Endothelial cell of umbilical vein (primary cell): ENCODE data around the gene NAT16. TPM values are rescaled to one million over a fixed set of nuclear protein-coding genes. Genes with fewer than 3 reads are reported as not detected.

Source experiments
- BruUV-seq: library from RNA; stranded (reverse); fragments of 400-500 nt; replicated peaks from 2 replicates; lab custom pipeline; 2021; lab: Mats Ljungman, UMichigan
- CTCF ChIA-PET: fragments of 300-600, 350-600 bp; sonication (Branson Sonifier 250); formaldehyde crosslinking; loops from one replicate; lab custom pipeline; 2021; ENCODE audit warnings: antibody characterized with exemption, inconsistent platforms; lab: Charles Lee
- POLR2A ChIA-PET: fragments of 300-600, 350-600 bp; sonication (Branson Sonifier 250); formaldehyde crosslinking; loops from one replicate; lab custom pipeline; 2021; ENCODE audit warnings: antibody characterized with exemption, inconsistent platforms; lab: Charles Lee
- DNase-seq: peaks from one replicate; pipeline ENCODE4 v3.0.0-alpha.2; 2011; ENCODE audit warnings: low read depth, low spot score
- FAIRE-seq: peaks from 2 replicates; lab custom pipeline; 2011; peaks lifted over from hg19 to GRCh38; lab: Jason Lieb, UNC
- H2AFZ ChIP-seq: 2 replicates; pipeline ENCODE4 v1.6.0; 2012; ENCODE audit warnings: low read depth, low read length, control low read depth, inconsistent platforms
- H3K27ac ChIP-seq: 2 replicates; pipeline ENCODE4 v1.5.1; 2011; ENCODE audit warnings: low read depth, mild to moderate bottlenecking, control low read depth, low read length, moderate library complexity; ENCODE audit not compliant: insufficient read depth
- H3K27me3 ChIP-seq, 2 experiments: 2 replicates each; pipeline versions ENCODE4 v1.6.0 to v1.6.1; 2011; ENCODE audit warnings: low read length in 2 of 2, mixed read lengths in 1 of 2; ENCODE audit not compliant: control insufficient read depth in 2 of 2, insufficient read depth in 2 of 2
- H3K36me3 ChIP-seq, 2 experiments: 2 replicates in 1 of 2; 3 replicates in 1 of 2; pipeline ENCODE4 v1.5.1; 2011; ENCODE audit warnings: low read length in 2 of 2, mild to moderate bottlenecking in 1 of 2, moderate library complexity in 1 of 2; ENCODE audit not compliant: control insufficient read depth in 2 of 2, insufficient read depth in 2 of 2; ENCODE audit errors: extremely low read depth in 1 of 2
- H3K4me1 ChIP-seq: 3 replicates; pipeline ENCODE4 v1.5.1; 2011; ENCODE audit warnings: mild to moderate bottlenecking, low read length; ENCODE audit not compliant: control insufficient read depth, insufficient read depth; ENCODE audit errors: extremely low read depth
- H3K4me2 ChIP-seq: 2 replicates; pipeline ENCODE4 v1.6.1; 2011; ENCODE audit warnings: low read length, control low read depth, mixed read lengths; ENCODE audit not compliant: insufficient read depth
- H3K4me3 ChIP-seq, 3 experiments: fragments of 200-600 bp in 1 of 3; sonication (generic), shearing (Covaris generic) in 1 of 3; replicated peaks in 1 of 3; 2 replicates each; pipeline ENCODE4 v1.5.1; 2011 to 2016; ENCODE audit warnings: control low read depth in 3 of 3, low read length in 3 of 3, mild to moderate bottlenecking in 2 of 3, inconsistent platforms in 1 of 3, low read depth in 1 of 3, moderate library complexity in 1 of 3; ENCODE audit not compliant: insufficient read depth in 1 of 3
- H3K79me2 ChIP-seq: 2 replicates; pipeline ENCODE4 v1.6.0; 2012; ENCODE audit warnings: low read length, inconsistent platforms; ENCODE audit not compliant: control insufficient read depth, insufficient read depth
- H3K9ac ChIP-seq: replicated peaks from 2 replicates; pipeline ENCODE3; 2011; ENCODE audit warnings: low read length, control low read depth; ENCODE audit not compliant: insufficient read depth; ENCODE audit errors: extremely low read depth
- H3K9me1 ChIP-seq: replicated peaks from 3 replicates; pipeline ENCODE4 v1.6.0; 2011; ENCODE audit warnings: mild to moderate bottlenecking, low read length; ENCODE audit not compliant: control insufficient read depth, insufficient read depth; ENCODE audit errors: extremely low read depth
- H3K9me3 ChIP-seq: replicated peaks from 2 replicates; pipeline ENCODE4 v1.5.1; 2012; ENCODE audit warnings: low read length, inconsistent platforms; ENCODE audit not compliant: control insufficient read depth, insufficient read depth
- H4K20me1 ChIP-seq: replicated peaks from 2 replicates; pipeline ENCODE3; 2011; ENCODE audit warnings: mild to moderate bottlenecking, low read length; ENCODE audit not compliant: control insufficient read depth, insufficient read depth; ENCODE audit errors: extremely low read depth
- CTCF ChIP-seq, 2 donors: IDR thresholded peaks; 1 replicate in 1 of 2; 2 replicates in 1 of 2; pipeline ENCODE4 v1.5.1; 2011; ENCODE audit warnings: low read length in 2 of 2, mild to moderate bottlenecking in 2 of 2, moderate library complexity in 2 of 2, control low read depth in 1 of 2, inconsistent platforms in 1 of 2, low read depth in 1 of 2; ENCODE audit not compliant: insufficient read depth in 1 of 2; ENCODE audit errors: extremely low read depth in 1 of 2
- EZH2 ChIP-seq: IDR thresholded peaks from 2 replicates; pipeline ENCODE4 v1.6.1; 2012; ENCODE audit warnings: borderline replicate concordance, low read depth, mild to moderate bottlenecking, moderate library complexity, low read length, inconsistent platforms; ENCODE audit not compliant: severe bottlenecking
- FOS ChIP-seq: IDR thresholded peaks from 2 replicates; pipeline ENCODE4 v1.6.1; 2011; ENCODE audit warnings: mild to moderate bottlenecking, low read length, moderate library complexity, borderline replicate concordance; ENCODE audit not compliant: insufficient read depth
- GATA2 ChIP-seq: IDR thresholded peaks from 2 replicates; pipeline ENCODE4 v1.7.0; 2011; ENCODE audit warnings: low read depth, mild to moderate bottlenecking, moderate library complexity, mixed read lengths, low read length; ENCODE audit not compliant: insufficient read length, insufficient read depth
- JUN ChIP-seq: IDR thresholded peaks from 2 replicates; pipeline ENCODE4 v1.6.1; 2011; ENCODE audit warnings: borderline replicate concordance, low read depth; ENCODE audit not compliant: insufficient read length, insufficient read depth
- MAX ChIP-seq: IDR thresholded peaks from 2 replicates; pipeline ENCODE4 v1.6.1; 2011; ENCODE audit not compliant: insufficient read depth, insufficient read length
- MYC ChIP-seq: IDR thresholded peaks from one replicate; pipeline ENCODE4 v1.6.1; 2011; ENCODE audit warnings: mild to moderate bottlenecking, low read depth, low read length
- POLR2A ChIP-seq: IDR thresholded peaks from 2 replicates; pipeline ENCODE4 v1.6.1; 2012; ENCODE audit warnings: low read depth, mild to moderate bottlenecking, control low read depth, low read length
- POLR2AphosphoS5 ChIP-seq: IDR thresholded peaks from 2 replicates; pipeline ENCODE4 v1.6.1; 2012; ENCODE audit warnings: low read depth, mild to moderate bottlenecking, control low read depth, low read length, moderate library complexity; ENCODE audit not compliant: insufficient read depth
- dilution Hi-C: fragments of 300-500 bp; cut with MboI; formaldehyde crosslinking; loops from one replicate; pipeline ENCODE4 v1.15.0; 2019; ENCODE audit warnings: low sequenced_read_pairs; ENCODE audit not compliant: extremely low pct_ligation_motif_present
- intact Hi-C: fragments of 100-400 bp; cut with micrococcal nuclease; formaldehyde crosslinking; loops from one replicate; pipeline ENCODE4 v1.10.0; 2022
- polyA plus RNA-seq, 4 experiments: library from polyadenylated mRNA; depleted of rRNA in 3 of 4; stranded (reverse) in 3 of 4; unstranded in 1 of 4; fragments of >200 nt; gene quantifications; 2 replicates each; pipeline versions ENCODE4 v1.2.1 to v1.2.3, GENCODE V29; 2011 to 2012; ENCODE audit warnings: missing spikeins in 1 of 4
- total RNA-seq: library from RNA; stranded (reverse); gene quantifications from 2 replicates; pipeline ENCODE4 v1.2.3, GENCODE V29; 2021

NAT16 gene
- total and polyA plus RNA-seq, 2 donors (not counting 3 experiments of a cell fraction or from before 2014, with no cell fraction given) = not detected

GRCh38 chr7:101186844-101187428 lies 6.8 kb upstream of the NAT16 start:
- no peak for DNase-seq
- Histone ChIP-seq H3K27me3 (no peaks in the 10 kb centered on the region), H4K20me1 (no peaks in the 10 kb centered on the region), H3K9ac (no peak overlapping the region), H3K4me3 (no peak overlapping the region), H3K9me1 (no peaks in the 10 kb centered on the region), H3K4me1 (no peaks in the 10 kb centered on the region), H3K4me2 (no peak overlapping the region), H3K27ac (no peak overlapping the region), H3K9me3 (no peaks in the 10 kb centered on the region), H3K79me2 (no peaks in the 10 kb centered on the region), H3K36me3 (no peaks in the 10 kb centered on the region), H2AFZ (no peak overlapping the region)
- POLR2A ChIA-PET = interaction anchor here (0.7 kb wide), 1 partner anchor 109 kb away, joined by 5 read pairs; no protein-coding TSS in a partner anchor
- TF ChIP-seq CTCF (IDR thresholded peaks at IDR 0.05; ENCODE audit: extremely low read depth in 1 of 2, insufficient read depth in 1 of 2, low read depth in 1 of 2, low read length in 2 of 2) = no peak
- TF ChIP-seq MAX = no peak
- CTCF ChIA-PET = interaction anchor here (0.6 to 2.3 kb wide), 4 partner anchors 31 to 96 kb away, joined by 3 to 13 read pairs (median 3); no protein-coding TSS in a partner anchor
- no peak for FAIRE-seq
- intact Hi-C loops (no loop called here), dilution Hi-C loops (no loop called here)
- no TSS peak for BruUV-seq

- Histone ChIP-seq H3K36me3 (no peaks in the 10 kb centered on the region), H4K20me1 (no peaks in the 10 kb centered on the region), H2AFZ (no peak overlapping the region), H3K4me2 (no peak overlapping the region), H3K4me3 (no peak overlapping the region), H3K79me2 (no peaks in the 10 kb centered on the region), H3K9me3 (no peaks in the 10 kb centered on the region), H3K9me1 (no peaks in the 10 kb centered on the region), H3K9ac (no peak overlapping the region), H3K27ac (no peak overlapping the region), H3K27me3 (peaks cover 0 to 2% of the 10 kb centered on the region in 2 experiments), H3K4me1 (no peaks in the 10 kb centered on the region)
- FAIRE-seq (no peak), DNase-seq (no peak)
- ChIA-PET CTCF (interaction anchor here (1.2 kb wide), 1 partner anchor 48 kb away, joined by 3 read pairs; no protein-coding TSS in a partner anchor), POLR2A (interaction anchor here (0.7 kb wide), 1 partner anchor 109 kb away, joined by 5 read pairs; no protein-coding TSS in a partner anchor)
- intact Hi-C loops = no loop called here
- dilution Hi-C loops = no loop called here
- no peak for TF ChIP-seq MAX
- TF ChIP-seq EZH2 = no peak
- no peak for TF ChIP-seq JUN
- TF ChIP-seq MYC = no peak
- no peak for TF ChIP-seq GATA2
- TF ChIP-seq POLR2A = no peak
- no peak for TF ChIP-seq POLR2AphosphoS5
- no peak for TF ChIP-seq FOS
- no peak for TF ChIP-seq CTCF (IDR thresholded peaks at IDR 0.05; ENCODE audit: extremely low read depth in 1 of 2, insufficient read depth in 1 of 2, low read depth in 1 of 2, low read length in 2 of 2)
- no TSS peak for BruUV-seq
Observed at GRCh38 chr7:101186194-101186593, 6.1 kb upstream of the NAT16 start.
